Endodermal cell (in vitro differentiated cells): ENCODE data around the gene ARHGAP25. TPM values are rescaled to one million over a fixed set of nuclear protein-coding genes. Genes with fewer than 3 reads are reported as not detected.

Experiments used
- DNase-seq: peaks from one replicate; pipeline ENCODE4 v3.0.0-alpha.2; 2017
- H3K27ac ChIP-seq: 2 replicates; pipeline ENCODE4 v1.5.1; 2013; ENCODE audit warnings: mild to moderate bottlenecking, low read depth, low read length, moderate library complexity
- H3K27me3 ChIP-seq: 2 replicates; pipeline ENCODE4 v1.6.1; 2013; ENCODE audit warnings: mild to moderate bottlenecking, low read length, moderate library complexity; ENCODE audit not compliant: insufficient read depth, control insufficient read depth, poor library complexity, severe bottlenecking
- H3K36me3 ChIP-seq: 2 replicates; pipeline ENCODE4 v1.7.0; 2013; ENCODE audit warnings: mild to moderate bottlenecking, low read length, moderate library complexity; ENCODE audit not compliant: control insufficient read depth, insufficient read depth
- H3K4me1 ChIP-seq: one replicate; pipeline ENCODE4 v1.7.0; 2013; ENCODE audit warnings: low read length; ENCODE audit not compliant: control insufficient read depth, insufficient read depth
- H3K4me3 ChIP-seq: 2 replicates; pipeline ENCODE4 v1.5.1; 2013; ENCODE audit warnings: mild to moderate bottlenecking, low read length, moderate library complexity
- H3K9ac ChIP-seq: 2 replicates; pipeline ENCODE4 v1.6.1; 2013; ENCODE audit warnings: mild to moderate bottlenecking, low read length, moderate library complexity; ENCODE audit not compliant: poor library complexity, severe bottlenecking; ENCODE audit errors: extremely low read depth
- H3K9me3 ChIP-seq: 2 replicates; pipeline ENCODE4 v1.6.1; 2013; ENCODE audit warnings: mild to moderate bottlenecking, low read length, moderate library complexity; ENCODE audit not compliant: control insufficient read depth
- H3K27ac Mint-ChIP-seq: 2 replicates; pipeline ENCODE4 v1.8.0; 2020; ENCODE audit warnings: mixed read lengths
- H3K27me3 Mint-ChIP-seq: 2 replicates; pipeline ENCODE4 v1.8.0; 2021; ENCODE audit warnings: mild to moderate bottlenecking, mixed read lengths; ENCODE audit not compliant: insufficient read depth
- H3K36me3 Mint-ChIP-seq: 2 replicates; pipeline ENCODE4 v1.8.0; 2020; ENCODE audit warnings: low read depth, mixed read lengths
- H3K4me1 Mint-ChIP-seq: 2 replicates; pipeline ENCODE4 v1.8.0; 2020; ENCODE audit warnings: mixed read lengths
- H3K4me3 Mint-ChIP-seq: 2 replicates; pipeline ENCODE4 v1.8.0; 2020; ENCODE audit warnings: mild to moderate bottlenecking, moderate library complexity, mixed read lengths
- H3K9me3 Mint-ChIP-seq: 2 replicates; pipeline ENCODE4 v1.8.0; 2020; ENCODE audit warnings: mild to moderate bottlenecking, mixed read lengths
- CTCF ChIP-seq: fragments of 200-600 bp; sonication (generic); conservative IDR thresholded peaks from 2 replicates; pipeline ENCODE4 v1.5.0; 2021; ENCODE audit warnings: antibody characterized with exemption, mild to moderate bottlenecking
- WGBS, 2 experiments: methylation state at CpG; one replicate each; pipeline versions ENCODE4 v1.1.5 to v1.1.7; 2013; ENCODE audit warnings: missing lambda C conversion rate in 2 of 2, mixed read lengths in 1 of 2; ENCODE audit not compliant: insufficient coverage in 1 of 2, insufficient read length in 1 of 2; 5-methylcytosine and 5-hydroxymethylcytosine counted together
- total RNA-seq, 2 donors: library from RNA; stranded (reverse); fragmentation: NEBNext Ultra II Directional in 1 of 2; extraction: Animal tissue kit (Norgen Biotek cat#: 25700) in 1 of 2; gene quantifications; 2 replicates in 1 of 2; 3 replicates in 1 of 2; pipeline ENCODE4 v1.2.1, GENCODE V29; 2021

Gene ARHGAP25
- total RNA-seq, 2 donors from 2014 or later: 0.82 to 2.6 TPM

GRCh38 chr2:68784188-68784587 is 49.6 kb downstream of the ARHGAP25 start:
- H3K9me3 Mint-ChIP-seq: no peaks in the 10 kb centered on the region
- H3K27ac Mint-ChIP-seq: no peak overlapping the region
- no peak overlapping the region for H3K4me3 Mint-ChIP-seq
- Histone ChIP-seq H3K4me3 (no peak overlapping the region), H3K27me3 (no peaks in the 10 kb centered on the region), H3K27ac (no peak overlapping the region), H3K36me3 (no peaks in the 10 kb centered on the region), H3K9me3 (no peaks in the 10 kb centered on the region), H3K4me1 (peaks cover 3% of the 10 kb centered on the region), H3K9ac (no peak overlapping the region)
- peaks cover 11% of the 10 kb centered on the region for H3K4me1 Mint-ChIP-seq
- no peaks in the 10 kb centered on the region for H3K36me3 Mint-ChIP-seq
- peaks cover 2% of the 10 kb centered on the region for H3K27me3 Mint-ChIP-seq
- TF ChIP-seq CTCF: no peak
- no peak for DNase-seq
- WGBS, 2 experiments: 83 to 100% methylated on average over 1 to 2 of the region's 2 CpGs

- WGBS, 2 experiments: 93 to 94% methylated on average over 1 of the region's 1 CpG
- Histone ChIP-seq H3K9me3 (no peaks in the 10 kb centered on the region), H3K27me3 (no peaks in the 10 kb centered on the region), H3K27ac (no peak overlapping the region), H3K4me3 (no peak overlapping the region), H3K4me1 (no peaks in the 10 kb centered on the region), H3K9ac (no peak overlapping the region), H3K36me3 (no peaks in the 10 kb centered on the region)
- no peak for DNase-seq
- no peaks in the 10 kb centered on the region for H3K9me3 Mint-ChIP-seq
- H3K27me3 Mint-ChIP-seq: peaks cover 2% of the 10 kb centered on the region
- H3K4me3 Mint-ChIP-seq: no peak overlapping the region
- no peaks in the 10 kb centered on the region for H3K36me3 Mint-ChIP-seq
- no peak overlapping the region for H3K27ac Mint-ChIP-seq
- no peak for TF ChIP-seq CTCF
- peaks cover 7% of the 10 kb centered on the region for H3K4me1 Mint-ChIP-seq
Measured at GRCh38 chr2:68784915-68785314, 50.3 kb downstream of the ARHGAP25 start.

- Mint-ChIP-seq H3K4me1 (peaks cover 5% of the 10 kb centered on the region), H3K36me3 (no peaks in the 10 kb centered on the region), H3K9me3 (no peaks in the 10 kb centered on the region), H3K27me3 (peaks cover 2% of the 10 kb centered on the region), H3K4me3 (no peak overlapping the region), H3K27ac (no peak overlapping the region)
- Histone ChIP-seq H3K27me3 (no peaks in the 10 kb centered on the region), H3K4me3 (no peak overlapping the region), H3K9ac (no peak overlapping the region), H3K4me1 (no peaks in the 10 kb centered on the region), H3K36me3 (no peaks in the 10 kb centered on the region), H3K9me3 (no peaks in the 10 kb centered on the region), H3K27ac (no peak overlapping the region)
- TF ChIP-seq CTCF: no peak
- WGBS, 2 experiments: 84 to 86% methylated on average over 4 of the region's 4 CpGs
- no peak for DNase-seq
Measured at GRCh38 chr2:68787356-68787755, 52.7 kb downstream of the ARHGAP25 start.
